Right renal pelvis (tissue), 4 donors: ENCODE measurements around the gene MEN1. TPM values are rescaled to one million over a fixed set of nuclear protein-coding genes. Genes with fewer than 3 reads are reported as not detected.
"Not testable (repeated sequence)": the region's sequence is repeated elsewhere in the genome, so short reads cannot be mapped to it uniquely, and the experiment has no call there.

Experiments used
- DNase-seq, 4 donors: peaks; one replicate each; pipeline ENCODE4 v3.0.0-alpha.2; 2013; ENCODE audit warnings: low read depth in 4 of 4, low spot score in 3 of 4, missing footprints in 1 of 4
- polyA plus RNA-seq, 4 donors: library from polyadenylated mRNA; unstranded; fragments of 120-200 nt; gene quantifications; one replicate each; pipeline ENCODE4 v1.2.1, GENCODE V29; 2013; ENCODE audit not compliant: insufficient read length in 4 of 4

MEN1 gene
- polyA plus RNA-seq, 4 donors, result 35.0 to 46.6 (median 40.6) TPM

- DNase-seq, result no peak
These were observed 23.8 kb upstream of the MEN1 start for GRCh38 chr11:64834031-64834722.

GRCh38 chr11:64833509-64833908 is 23.2 kb upstream of the MEN1 start:
- DNase-seq, result no peak

- no peak for DNase-seq
These were observed 22.8 kb upstream of the MEN1 start for GRCh38 chr11:64833198-64833502.

DNA sequence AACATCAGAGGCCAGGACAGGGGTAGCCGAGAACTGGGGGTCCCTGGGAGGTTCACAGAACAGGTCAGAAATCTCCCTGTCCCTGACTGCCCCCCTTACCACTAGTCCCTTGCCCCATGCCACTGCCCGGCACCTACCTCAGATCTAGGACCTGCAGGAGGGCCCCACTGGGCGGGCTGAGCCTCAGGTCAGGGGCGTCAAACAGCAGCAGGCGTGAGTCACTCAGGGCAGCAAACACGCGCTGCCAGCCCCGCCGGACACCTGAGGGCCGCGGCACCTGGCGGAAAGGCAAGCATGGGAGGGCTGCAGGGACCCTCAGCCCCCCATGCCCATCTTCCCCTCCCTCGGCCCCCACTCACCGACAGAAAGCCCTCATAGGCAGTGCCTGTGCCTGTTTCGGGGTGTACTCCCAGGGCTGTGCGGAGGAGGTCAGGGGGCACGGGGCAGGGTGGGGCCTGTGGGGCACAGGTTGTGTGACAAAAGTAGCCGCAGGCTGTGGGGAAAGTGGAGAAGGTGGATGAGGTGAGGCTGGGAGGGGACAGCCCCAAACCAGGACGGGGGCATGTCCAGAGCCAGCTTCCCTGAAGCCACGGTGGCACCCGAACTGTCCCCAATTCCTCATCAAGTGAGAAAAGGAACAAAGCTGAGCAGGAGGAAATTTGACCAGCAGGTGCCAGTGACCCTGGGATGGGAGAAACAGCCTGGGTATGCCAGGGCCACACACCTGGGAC is 22.3 kb upstream of the MEN1 start:
- DNase-seq, result no peak

GRCh38 chr11:64831411-64831891 is 21.1 kb upstream of the MEN1 start:
- no peak for DNase-seq

GRCh38 chr11:64829536-64830251 is 19.3 kb upstream of the MEN1 start:
- no peak for DNase-seq

- no peak for DNase-seq
These were observed 17.1 kb upstream of the MEN1 start for GRCh38 chr11:64827451-64827839.

- no peak for DNase-seq
These were observed 16.5 kb upstream of the MEN1 start for GRCh38 chr11:64826578-64827450.

DNA sequence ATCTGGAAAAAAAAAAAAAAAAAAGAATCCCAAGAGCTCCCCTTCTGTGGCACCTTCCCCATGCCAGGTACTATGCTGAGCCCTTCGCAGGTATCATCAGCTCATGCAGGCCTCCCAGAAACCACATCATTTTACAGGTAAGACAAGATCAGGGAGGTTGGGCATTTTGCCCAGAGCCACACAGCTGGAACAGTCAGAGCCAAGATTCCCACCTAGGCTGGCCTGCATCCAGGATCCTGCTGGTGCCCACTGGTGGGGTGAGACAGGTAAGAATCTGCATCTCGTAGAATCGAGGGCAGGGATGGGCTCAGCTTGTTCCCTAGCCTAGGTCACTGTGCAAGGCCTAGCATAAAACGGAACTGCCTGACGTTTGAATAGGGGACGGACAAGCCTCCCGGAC is 15.7 kb upstream of the MEN1 start:
- no peak for DNase-seq

GRCh38 chr11:64823568-64824119 is 13.3 kb upstream of the MEN1 start:
- DNase-seq, result no peak

GRCh38 chr11:64817476-64817875 is 7.1 kb upstream of the MEN1 start:
- DNase-seq, result no peak

DNA sequence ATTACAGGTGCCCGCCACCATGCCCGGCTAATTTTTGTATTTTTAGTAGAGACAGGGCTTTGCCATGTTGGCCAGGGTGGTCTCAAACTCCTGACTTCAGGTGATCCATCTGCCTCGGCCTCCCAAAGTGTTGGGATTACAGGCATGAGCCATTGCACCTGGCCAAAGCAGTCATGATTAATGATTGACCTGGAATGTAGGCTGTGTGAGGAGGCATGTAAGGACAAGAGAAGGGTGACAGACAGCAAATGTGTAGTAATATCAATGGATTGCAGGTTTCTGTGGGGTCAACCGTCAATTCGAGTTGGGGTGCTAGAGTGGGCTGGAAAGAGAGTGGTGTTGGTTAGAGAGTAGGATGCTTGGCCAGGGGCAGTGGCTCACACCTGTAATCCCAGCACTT is 5.1 kb upstream of the MEN1 start:
- not testable (repeated sequence) for DNase-seq

GRCh38 chr11:64814712-64815187 is 4.4 kb upstream of the MEN1 start:
- no peak for DNase-seq

GRCh38 chr11:64813826-64814225 is 3.5 kb upstream of the MEN1 start:
- DNase-seq, result no peak

DNA sequence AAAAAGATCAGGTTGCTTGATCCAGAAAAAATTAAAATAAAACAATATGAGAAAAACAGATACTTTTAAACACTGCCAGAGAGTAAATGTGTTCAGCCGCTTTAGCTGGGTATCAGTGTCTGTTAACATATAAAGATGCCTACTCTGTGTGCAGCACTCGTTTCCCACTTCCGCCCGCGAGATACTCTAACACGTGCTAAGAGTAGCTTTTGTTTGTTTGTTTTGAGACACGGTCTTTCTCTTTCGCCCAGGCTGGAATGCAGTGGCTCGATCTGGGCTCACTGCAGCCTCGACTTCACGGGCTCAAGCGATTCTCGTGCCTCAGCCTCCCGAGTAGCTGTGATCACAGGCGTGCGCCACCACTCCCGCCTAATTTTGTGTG is 531 bp upstream of the MEN1 start:
- no peak for DNase-seq

DNA sequence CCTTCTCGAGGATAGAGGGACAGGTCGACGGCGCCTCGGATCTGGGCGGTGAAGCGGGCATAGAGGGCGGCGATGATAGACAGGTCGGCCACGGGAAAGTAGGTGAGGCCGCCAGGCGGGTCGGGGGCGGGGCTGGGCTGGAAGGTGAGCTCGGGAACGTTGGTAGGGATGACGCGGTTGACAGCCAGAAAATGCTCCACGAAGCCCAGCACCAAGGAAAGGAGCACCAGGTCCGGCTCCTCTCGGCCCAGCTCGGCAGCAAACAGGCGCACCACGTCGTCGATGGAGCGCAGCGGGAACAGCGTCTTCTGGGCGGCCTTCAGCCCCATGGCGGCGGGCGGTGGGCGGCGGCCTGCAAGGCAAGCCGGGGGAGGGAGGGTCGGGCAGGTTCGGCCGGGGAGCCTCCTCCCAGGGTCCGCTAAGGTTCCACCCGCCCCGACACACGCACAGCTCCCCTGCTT is 540 bp downstream of the MEN1 start:
- DNase-seq, result no peak

GRCh38 chr11:64805481-64805880 is 4.9 kb downstream of the MEN1 start:
- no peak for DNase-seq

GRCh38 chr11:64804346-64805210 is 5.8 kb downstream of the MEN1 start:
- DNase-seq, result no peak

DNA sequence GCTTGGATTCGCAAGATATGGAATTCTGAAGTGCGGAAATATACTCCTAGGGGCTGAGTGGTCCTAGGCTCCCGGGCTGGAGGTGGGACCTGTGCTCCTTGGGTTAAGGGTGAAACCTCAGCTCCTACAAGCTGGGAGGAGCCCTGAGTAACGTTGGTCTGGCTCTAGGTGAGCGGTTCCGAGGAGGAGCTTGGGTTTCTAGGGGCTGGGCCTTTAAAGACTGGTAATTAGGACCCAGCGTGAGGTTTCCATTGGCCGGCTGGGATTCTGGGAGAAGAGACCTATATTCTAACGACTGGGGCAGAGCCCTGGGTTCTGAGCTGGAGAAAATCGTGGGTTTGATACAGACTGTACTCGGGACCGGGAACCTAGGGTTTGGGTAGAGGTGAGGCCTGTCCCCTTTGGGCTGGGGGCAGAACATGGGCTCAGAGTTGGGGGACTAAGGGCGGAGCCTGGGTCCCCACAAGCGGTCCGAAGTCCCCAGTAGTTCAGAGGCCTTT is 6.5 kb downstream of the MEN1 start:
- DNase-seq, result no peak
